Caco-2 (cell line): ENCODE measurements around the gene BRAP. TPM values are rescaled to one million over a fixed set of nuclear protein-coding genes. Genes with fewer than 3 reads are reported as not detected.
A peak's percentile ranks its signal among the peaks of the same experiment; 100 is the strongest.
"Not testable (repeated sequence)": the region's sequence is repeated elsewhere in the genome, so short reads cannot be mapped to it uniquely, and the experiment has no call there.

ENCODE experiments used
- BruUV-seq: library from RNA; stranded (reverse); fragments of 400-500 nt; replicated peaks from 2 replicates; lab custom pipeline; 2021; lab: Mats Ljungman, UMichigan
- CTCF ChIA-PET: fragments of 300-600 bp; sonication (Branson Sonifier 250); formaldehyde crosslinking; loops from one replicate; lab custom pipeline; 2022; ENCODE audit warnings: antibody characterized with exemption; lab: Charles Lee
- POLR2A ChIA-PET: fragments of 300-600 bp; sonication (Branson Sonifier 250); formaldehyde crosslinking; loops from one replicate; lab custom pipeline; 2022; ENCODE audit warnings: antibody characterized with exemption; lab: Charles Lee
- DNase-seq, 2 experiments: peaks; one replicate each; pipeline versions ENCODE4 v3.0.0 to v3.0.0-alpha.2; 2020 to 2022
- H3K27me3 ChIP-seq: replicated peaks from 2 replicates; pipeline ENCODE4 v1.6.0; 2011; ENCODE audit warnings: low read length; ENCODE audit not compliant: control insufficient read depth, insufficient read depth
- H3K36me3 ChIP-seq: 2 replicates; pipeline ENCODE4 v1.5.1; 2011; ENCODE audit warnings: low read length; ENCODE audit not compliant: control insufficient read depth, insufficient read depth
- H3K4me1 ChIP-seq: fragments of 250-450 bp; sonication (Bioruptor Pico); 2 replicates; pipeline ENCODE4 v1.5.1; 2020; ENCODE audit warnings: mild to moderate bottlenecking
- H3K4me3 ChIP-seq: 2 replicates; pipeline ENCODE4 v1.5.1; 2011; ENCODE audit warnings: low read depth, mild to moderate bottlenecking, control low read depth, low read length
- H3K9me3 ChIP-seq: fragments of 250-450 bp; sonication (Bioruptor Pico); 2 replicates; pipeline ENCODE4 v1.5.1; 2020; ENCODE audit warnings: mild to moderate bottlenecking, moderate library complexity
- H3K27ac Mint-ChIP-seq: one replicate; pipeline ENCODE4 v1.8.0; 2022; ENCODE audit warnings: mixed read lengths; ENCODE audit not compliant: unreplicated experiment
- H3K27me3 Mint-ChIP-seq: one replicate; pipeline ENCODE4 v1.8.0; 2022; ENCODE audit warnings: mixed read lengths; ENCODE audit not compliant: insufficient read depth, unreplicated experiment
- H3K36me3 Mint-ChIP-seq: one replicate; pipeline ENCODE4 v1.8.0; 2022; ENCODE audit warnings: mild to moderate bottlenecking, mixed read lengths; ENCODE audit not compliant: insufficient read depth, unreplicated experiment
- H3K4me1 Mint-ChIP-seq: one replicate; pipeline ENCODE4 v1.8.0; 2022; ENCODE audit warnings: low read depth, mixed read lengths; ENCODE audit not compliant: unreplicated experiment
- H3K4me3 Mint-ChIP-seq: one replicate; pipeline ENCODE4 v1.8.0; 2022; ENCODE audit warnings: mild to moderate bottlenecking, moderate library complexity, mixed read lengths; ENCODE audit not compliant: unreplicated experiment
- H3K9me3 Mint-ChIP-seq: one replicate; pipeline ENCODE4 v1.8.0; 2022; ENCODE audit warnings: mixed read lengths; ENCODE audit not compliant: unreplicated experiment
- intact Hi-C: fragments of 100-400 bp; cut with micrococcal nuclease; formaldehyde crosslinking; loops from one replicate; pipeline ENCODE4 v1.10.0; 2022; ENCODE audit not compliant: unreplicated experiment
- total RNA-seq: library from RNA; stranded (reverse); gene quantifications from 2 replicates; pipeline ENCODE4 v1.2.3, GENCODE V29; 2022
- TF ChIP-seq, protein P1 (sequence below), 2 experiments: fragments of 200-600 bp in 1 of 2; IDR thresholded peaks; 1 replicate in 1 of 2; 2 replicates in 1 of 2; pipeline versions ENCODE4 v1.5.1 to v1.8.0; 2011 to 2022; ENCODE audit warnings: antibody characterized with exemption in 1 of 2, control low read depth in 1 of 2, inconsistent platforms in 1 of 2, low read depth in 1 of 2, low read length in 1 of 2, mild to moderate bottlenecking in 1 of 2, moderate library complexity in 1 of 2; ENCODE audit not compliant: insufficient read depth in 1 of 2, severe bottlenecking in 1 of 2, unreplicated experiment in 1 of 2

Gene BRAP
- total RNA-seq, 1 experiment from 2014 or later = 24.6 TPM

DNA sequence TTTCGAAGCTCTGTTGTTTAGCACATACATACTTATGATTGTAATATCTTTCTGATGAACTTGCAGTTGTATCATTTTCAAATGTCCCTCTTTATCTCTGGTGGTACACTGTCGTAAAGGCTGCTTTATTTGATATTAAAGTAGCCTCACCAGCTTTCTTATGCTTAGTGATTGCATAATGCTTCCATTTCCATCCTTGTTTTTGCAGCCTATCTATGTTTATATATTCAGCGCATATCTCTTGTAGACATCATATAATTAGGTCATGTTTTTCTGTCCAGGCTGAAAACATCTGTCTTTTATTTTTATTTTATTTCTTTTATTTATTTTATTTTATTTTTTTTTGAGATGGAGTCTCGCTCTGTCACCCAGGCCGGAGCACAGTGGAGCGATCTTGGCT lies 34.7 kb upstream of the BRAP start:
- no peaks in the 10 kb centered on the region for H3K36me3 ChIP-seq
- H3K36me3 Mint-ChIP-seq = peaks cover 26% of the 10 kb centered on the region
- TF ChIP-seq, protein P1, sequence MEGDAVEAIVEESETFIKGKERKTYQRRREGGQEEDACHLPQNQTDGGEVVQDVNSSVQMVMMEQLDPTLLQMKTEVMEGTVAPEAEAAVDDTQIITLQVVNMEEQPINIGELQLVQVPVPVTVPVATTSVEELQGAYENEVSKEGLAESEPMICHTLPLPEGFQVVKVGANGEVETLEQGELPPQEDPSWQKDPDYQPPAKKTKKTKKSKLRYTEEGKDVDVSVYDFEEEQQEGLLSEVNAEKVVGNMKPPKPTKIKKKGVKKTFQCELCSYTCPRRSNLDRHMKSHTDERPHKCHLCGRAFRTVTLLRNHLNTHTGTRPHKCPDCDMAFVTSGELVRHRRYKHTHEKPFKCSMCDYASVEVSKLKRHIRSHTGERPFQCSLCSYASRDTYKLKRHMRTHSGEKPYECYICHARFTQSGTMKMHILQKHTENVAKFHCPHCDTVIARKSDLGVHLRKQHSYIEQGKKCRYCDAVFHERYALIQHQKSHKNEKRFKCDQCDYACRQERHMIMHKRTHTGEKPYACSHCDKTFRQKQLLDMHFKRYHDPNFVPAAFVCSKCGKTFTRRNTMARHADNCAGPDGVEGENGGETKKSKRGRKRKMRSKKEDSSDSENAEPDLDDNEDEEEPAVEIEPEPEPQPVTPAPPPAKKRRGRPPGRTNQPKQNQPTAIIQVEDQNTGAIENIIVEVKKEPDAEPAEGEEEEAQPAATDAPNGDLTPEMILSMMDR (IDR thresholded peaks at IDR 0.05; ENCODE audit: insufficient read depth in 1 of 2, low read depth in 1 of 2, low read length in 1 of 2, severe bottlenecking in 1 of 2, unreplicated experiment in 1 of 2) = no peak
- H3K4me1 ChIP-seq = no peaks in the 10 kb centered on the region
- H3K27me3 Mint-ChIP-seq = no peaks in the 10 kb centered on the region
- CTCF ChIA-PET = no interaction called here
- no peak for DNase-seq
- H3K27ac Mint-ChIP-seq = no peak overlapping the region
- BruUV-seq = no TSS peak
- H3K9me3 Mint-ChIP-seq = no peaks in the 10 kb centered on the region
- H3K27me3 ChIP-seq = no peaks in the 10 kb centered on the region
- POLR2A ChIA-PET = no interaction called here
- H3K4me1 Mint-ChIP-seq = no peaks in the 10 kb centered on the region
- H3K9me3 ChIP-seq = no peaks in the 10 kb centered on the region
- no peak overlapping the region for H3K4me3 ChIP-seq
- H3K4me3 Mint-ChIP-seq = no peak overlapping the region
- intact Hi-C loops = no loop called here

DNA sequence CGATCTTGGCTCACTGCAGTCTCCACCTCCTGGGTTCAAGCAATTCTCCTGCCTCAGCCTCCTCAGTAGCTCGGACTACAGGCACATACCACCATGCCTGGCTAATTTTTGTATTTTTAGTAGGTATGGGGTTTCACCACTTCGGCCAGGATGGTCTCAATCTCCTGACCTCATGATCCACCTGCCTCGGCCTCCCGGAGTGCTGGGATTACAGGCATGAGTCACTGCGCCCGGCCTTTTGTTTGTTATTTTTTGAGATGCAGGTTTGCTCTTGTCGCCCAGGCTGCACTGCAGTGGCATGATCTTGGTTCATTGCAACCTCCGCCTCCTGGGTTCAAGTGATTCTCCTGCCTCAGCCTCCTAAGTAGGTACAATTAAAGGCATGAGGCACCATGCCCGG lies 33.6 kb upstream of the BRAP start:
- H3K4me1 Mint-ChIP-seq, DNase-seq, H3K4me3 ChIP-seq, H3K9me3 Mint-ChIP-seq, intact Hi-C loops, H3K9me3 ChIP-seq, H3K27ac Mint-ChIP-seq, H3K27me3 Mint-ChIP-seq, POLR2A ChIA-PET, CTCF ChIA-PET, H3K36me3 ChIP-seq, H3K4me3 Mint-ChIP-seq, H3K4me1 ChIP-seq, BruUV-seq, H3K27me3 ChIP-seq: not testable (repeated sequence)
- H3K36me3 Mint-ChIP-seq = peaks cover 18% of the 10 kb centered on the region

GRCh38 chr12:111715279-111715678 lies 29.5 kb upstream of the BRAP start:
- H3K4me3 Mint-ChIP-seq = no peak overlapping the region
- Histone ChIP-seq H3K4me1 (no peaks in the 10 kb centered on the region), H3K9me3 (no peaks in the 10 kb centered on the region), H3K27me3 (no peaks in the 10 kb centered on the region), H3K36me3 (no peaks in the 10 kb centered on the region; the same call in 1 of the 2 replicates), H3K4me3 (no peak overlapping the region)
- no peaks in the 10 kb centered on the region for H3K27me3 Mint-ChIP-seq
- H3K9me3 Mint-ChIP-seq = no peaks in the 10 kb centered on the region
- ChIA-PET POLR2A (no interaction called here), CTCF (no interaction called here)
- peak overlapping the region; percentile 50 for H3K27ac Mint-ChIP-seq
- BruUV-seq = no TSS peak
- intact Hi-C loops = no loop called here
- TF ChIP-seq, protein P1 (IDR thresholded peaks at IDR 0.05; ENCODE audit: insufficient read depth in 1 of 2, low read depth in 1 of 2, low read length in 1 of 2, severe bottlenecking in 1 of 2, unreplicated experiment in 1 of 2) = no peak
- peak in 1 of 2 experiments; percentile 26 for DNase-seq
- no peaks in the 10 kb centered on the region for H3K4me1 Mint-ChIP-seq
- peaks cover 7% of the 10 kb centered on the region for H3K36me3 Mint-ChIP-seq

DNA sequence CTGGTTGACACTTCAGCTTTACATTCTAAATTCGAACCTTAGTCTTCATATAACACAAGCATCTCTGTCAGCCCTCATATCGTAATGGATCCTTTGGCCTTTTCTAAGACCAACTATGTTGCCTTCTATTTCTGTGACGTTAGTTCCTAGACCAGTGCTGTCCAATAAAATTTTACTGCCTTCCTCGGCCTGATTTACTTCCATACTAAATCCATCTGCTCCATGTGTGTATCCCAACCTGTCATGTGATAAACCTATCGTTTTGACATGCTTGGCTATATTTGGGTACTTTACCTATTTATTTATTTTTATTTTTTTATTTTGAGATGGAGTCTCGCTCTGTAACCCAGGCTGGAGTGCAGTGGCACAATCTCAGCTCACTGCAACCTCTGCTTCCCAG lies 20.4 kb upstream of the BRAP start:
- CTCF ChIA-PET = no interaction called here
- Histone ChIP-seq H3K9me3 (no peaks in the 10 kb centered on the region), H3K4me1 (no peaks in the 10 kb centered on the region), H3K36me3 (no peaks in the 10 kb centered on the region; the same call in 1 of the 2 replicates), H3K27me3 (no peaks in the 10 kb centered on the region), H3K4me3 (no peak overlapping the region)
- Mint-ChIP-seq H3K36me3 (peaks cover 16% of the 10 kb centered on the region), H3K9me3 (no peaks in the 10 kb centered on the region), H3K4me3 (no peak overlapping the region), H3K27me3 (no peaks in the 10 kb centered on the region), H3K27ac (no peak overlapping the region), H3K4me1 (no peaks in the 10 kb centered on the region)
- DNase-seq = no peak
- POLR2A ChIA-PET = no interaction called here
- no TSS peak for BruUV-seq
- TF ChIP-seq, protein P1 (IDR thresholded peaks at IDR 0.05; ENCODE audit: insufficient read depth in 1 of 2, low read depth in 1 of 2, low read length in 1 of 2, severe bottlenecking in 1 of 2, unreplicated experiment in 1 of 2) = no peak
- intact Hi-C loops = no loop called here
